Choroid plexus epithelial cell (primary cell): ENCODE measurements around the gene UNC5CL.

Experiments used
- DNase-seq: peaks from one replicate; pipeline ENCODE4 v3.0.0-alpha.2; 2010; ENCODE audit warnings: low read depth
- H3K4me3 ChIP-seq: 2 replicates; pipeline ENCODE4 v1.5.1; 2011; ENCODE audit warnings: low read depth, mild to moderate bottlenecking, control low read depth, low read length, moderate library complexity
- TF ChIP-seq, protein P1 (sequence below): conservative IDR thresholded peaks from 2 replicates; pipeline ENCODE4 v1.5.1; 2011; ENCODE audit warnings: low read depth, mild to moderate bottlenecking, control low read depth, inconsistent platforms, low read length, moderate library complexity

The UNC5CL gene, protein sequence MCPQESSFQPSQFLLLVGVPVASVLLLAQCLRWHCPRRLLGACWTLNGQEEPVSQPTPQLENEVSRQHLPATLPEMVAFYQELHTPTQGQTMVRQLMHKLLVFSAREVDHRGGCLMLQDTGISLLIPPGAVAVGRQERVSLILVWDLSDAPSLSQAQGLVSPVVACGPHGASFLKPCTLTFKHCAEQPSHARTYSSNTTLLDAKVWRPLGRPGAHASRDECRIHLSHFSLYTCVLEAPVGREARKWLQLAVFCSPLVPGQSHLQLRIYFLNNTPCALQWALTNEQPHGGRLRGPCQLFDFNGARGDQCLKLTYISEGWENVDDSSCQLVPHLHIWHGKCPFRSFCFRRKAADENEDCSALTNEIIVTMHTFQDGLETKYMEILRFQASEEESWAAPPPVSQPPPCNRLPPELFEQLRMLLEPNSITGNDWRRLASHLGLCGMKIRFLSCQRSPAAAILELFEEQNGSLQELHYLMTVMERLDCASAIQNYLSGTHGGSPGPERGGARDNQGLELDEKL

DNA sequence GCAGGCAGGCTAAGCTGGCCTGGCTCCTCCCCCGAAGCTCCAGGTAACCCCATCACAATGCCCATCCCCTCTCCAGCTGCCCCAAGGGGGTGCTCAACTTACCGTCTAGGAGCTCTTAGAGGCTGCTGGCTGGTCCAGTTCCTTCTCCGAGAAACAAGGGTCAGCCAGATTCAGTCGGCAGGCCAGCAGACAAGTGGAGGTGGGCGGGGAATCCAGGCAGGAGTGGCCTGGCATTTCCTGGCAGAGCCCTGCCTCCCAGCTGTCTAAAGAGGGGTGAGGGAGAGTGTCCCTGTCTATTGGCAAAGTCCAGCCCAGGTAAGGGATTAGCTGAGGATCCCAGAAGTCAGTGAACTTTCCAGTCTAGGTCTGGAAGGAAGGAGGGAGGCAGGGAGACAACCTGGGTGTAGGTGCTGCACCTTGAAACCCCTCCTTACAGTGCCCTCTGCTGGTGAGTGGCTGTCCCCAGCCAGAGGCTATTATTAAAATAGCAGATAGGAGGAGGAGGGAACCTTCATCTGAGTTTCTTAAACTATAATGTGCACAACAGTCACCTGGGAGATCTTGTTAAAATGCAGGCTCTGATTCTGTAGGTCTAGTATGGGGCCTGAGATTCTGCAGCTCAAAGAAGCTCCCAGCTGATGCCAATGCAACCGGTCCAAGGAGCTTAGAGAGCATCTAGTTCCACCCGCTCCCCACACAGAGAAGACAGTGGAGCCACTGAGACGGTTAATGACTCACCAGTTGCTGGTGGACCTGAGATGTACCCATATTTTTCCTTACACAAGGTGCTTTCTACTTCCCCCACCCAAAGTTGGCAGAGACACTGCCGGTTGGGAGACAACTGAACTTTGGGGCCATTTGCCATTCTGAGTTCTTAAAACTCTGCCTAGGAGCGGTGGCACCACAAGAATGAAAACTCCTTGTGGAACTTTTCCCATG lies at the start of gene UNC5CL:
UNC5CL (minus strand) TSS at position 162 of the 939 bp plus-strand sequence. CDS start 4,147 bp downstream, outside the sequence.
- peak; percentile 54 for DNase-seq
- TF ChIP-seq, protein P1, sequence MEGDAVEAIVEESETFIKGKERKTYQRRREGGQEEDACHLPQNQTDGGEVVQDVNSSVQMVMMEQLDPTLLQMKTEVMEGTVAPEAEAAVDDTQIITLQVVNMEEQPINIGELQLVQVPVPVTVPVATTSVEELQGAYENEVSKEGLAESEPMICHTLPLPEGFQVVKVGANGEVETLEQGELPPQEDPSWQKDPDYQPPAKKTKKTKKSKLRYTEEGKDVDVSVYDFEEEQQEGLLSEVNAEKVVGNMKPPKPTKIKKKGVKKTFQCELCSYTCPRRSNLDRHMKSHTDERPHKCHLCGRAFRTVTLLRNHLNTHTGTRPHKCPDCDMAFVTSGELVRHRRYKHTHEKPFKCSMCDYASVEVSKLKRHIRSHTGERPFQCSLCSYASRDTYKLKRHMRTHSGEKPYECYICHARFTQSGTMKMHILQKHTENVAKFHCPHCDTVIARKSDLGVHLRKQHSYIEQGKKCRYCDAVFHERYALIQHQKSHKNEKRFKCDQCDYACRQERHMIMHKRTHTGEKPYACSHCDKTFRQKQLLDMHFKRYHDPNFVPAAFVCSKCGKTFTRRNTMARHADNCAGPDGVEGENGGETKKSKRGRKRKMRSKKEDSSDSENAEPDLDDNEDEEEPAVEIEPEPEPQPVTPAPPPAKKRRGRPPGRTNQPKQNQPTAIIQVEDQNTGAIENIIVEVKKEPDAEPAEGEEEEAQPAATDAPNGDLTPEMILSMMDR, result peak; percentile 86
- no peak within 1 kb of the TSS for H3K4me3 ChIP-seq

DNA sequence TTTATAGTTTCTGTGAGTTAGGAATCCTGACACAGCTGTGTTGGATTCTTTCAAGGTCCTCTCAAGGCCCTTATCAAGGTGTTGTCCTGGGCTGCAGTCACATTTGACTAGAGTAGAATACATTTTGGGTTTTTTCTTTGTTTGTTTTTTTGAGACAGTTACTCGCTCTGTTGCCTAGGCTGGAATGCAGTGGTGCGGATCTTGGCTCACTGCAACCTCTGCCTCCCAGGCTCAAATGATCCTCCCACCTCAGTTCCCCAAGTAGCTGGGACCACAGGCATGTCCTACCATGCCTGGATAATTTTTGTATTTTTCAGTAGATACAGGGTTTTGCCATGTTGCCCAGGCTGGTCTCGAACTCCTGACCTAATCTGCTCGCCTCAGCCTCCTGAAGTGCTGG lies 49.4 kb upstream of the UNC5CL start:
- peak; percentile 36 for DNase-seq
- TF ChIP-seq, protein P1, result no peak
- H3K4me3 ChIP-seq, result no peak overlapping the region

DNA sequence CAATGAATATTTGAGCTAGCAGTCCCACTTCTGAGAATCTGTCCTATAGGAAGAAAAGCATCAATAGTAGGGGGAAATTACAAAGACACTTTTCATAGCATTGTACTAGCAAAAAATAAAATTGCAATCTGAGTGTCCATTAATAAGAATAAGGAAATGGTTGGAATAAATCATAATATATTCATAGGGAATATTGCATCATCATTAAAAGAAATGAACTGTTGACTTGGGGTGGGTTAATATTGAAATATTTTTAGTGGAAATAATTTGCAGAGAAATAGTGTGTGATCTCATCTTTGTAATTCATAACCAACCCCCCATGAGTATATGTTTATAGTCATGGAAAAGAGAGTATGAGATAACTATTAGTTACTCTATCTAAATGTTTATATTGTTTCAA lies 46.2 kb upstream of the UNC5CL start:
- TF ChIP-seq, protein P1, result no peak

DNA sequence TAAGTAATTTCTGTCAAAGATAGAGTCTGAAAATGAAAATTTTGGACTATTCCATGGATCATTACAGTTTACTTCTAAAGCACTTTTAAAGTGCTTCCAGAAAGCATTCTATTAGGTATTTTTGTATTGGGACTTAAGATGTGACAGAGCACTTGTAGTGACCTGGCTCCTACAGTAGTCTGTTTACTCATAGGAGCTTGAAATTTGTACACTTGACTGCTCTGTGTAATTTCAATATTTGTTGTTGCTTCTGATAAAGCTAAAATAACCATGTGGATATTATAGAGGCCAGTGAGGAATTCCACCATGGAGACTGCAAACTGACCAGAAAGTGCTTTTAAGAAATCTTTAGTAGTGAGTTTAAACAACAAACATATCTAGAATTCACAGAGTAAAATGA lies 44.1 kb upstream of the UNC5CL start:
- no peak overlapping the region for H3K4me3 ChIP-seq
- no peak for DNase-seq
- TF ChIP-seq, protein P1, result no peak

More for the DNA sequence above, 46.2 kb upstream of the UNC5CL start:
- DNase-seq, result no peak
- no peak overlapping the region for H3K4me3 ChIP-seq

DNA sequence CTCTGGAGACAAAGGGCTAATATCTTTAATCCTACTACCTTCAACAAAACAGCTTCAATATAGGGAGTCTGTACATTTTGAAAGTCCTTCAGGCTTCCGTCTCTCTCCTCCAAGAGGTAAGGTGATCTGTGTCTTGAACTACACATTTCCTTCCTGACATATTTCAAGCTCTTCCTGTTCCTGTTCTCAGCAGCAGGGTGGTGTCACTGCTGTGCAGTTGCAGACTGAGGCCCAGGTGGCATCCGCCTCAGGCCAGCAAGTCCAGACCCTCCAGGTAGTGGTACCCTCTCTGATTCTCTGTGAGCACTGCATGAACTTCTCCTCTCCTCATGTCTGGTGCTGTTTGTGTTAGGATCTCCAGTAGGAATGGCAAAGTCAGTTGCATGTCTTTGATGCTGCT lies 41.6 kb upstream of the UNC5CL start:
- TF ChIP-seq, protein P1, result no peak
- no peak overlapping the region for H3K4me3 ChIP-seq

DNA sequence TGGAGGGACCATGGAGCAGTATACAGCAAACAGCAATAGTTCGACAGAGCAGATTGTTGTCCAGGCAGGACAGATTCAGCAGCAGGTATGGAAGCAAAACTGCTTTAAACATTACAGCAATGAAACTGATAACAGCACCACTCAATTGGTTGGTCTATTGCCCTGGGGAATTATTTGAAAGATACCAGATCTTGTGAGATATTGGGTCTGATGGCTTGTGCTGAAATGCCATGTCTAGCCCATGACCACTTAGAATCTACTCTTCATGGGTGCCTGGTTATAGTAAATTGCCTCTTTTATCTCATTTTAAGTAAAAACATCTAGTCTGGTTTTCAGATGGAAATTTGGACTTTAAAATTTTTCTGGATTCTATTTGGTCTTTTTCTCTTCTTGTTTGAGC lies 40.1 kb upstream of the UNC5CL start:
- TF ChIP-seq, protein P1, result no peak
- no peak overlapping the region for H3K4me3 ChIP-seq
- DNase-seq, result no peak

More for the DNA sequence above, 41.6 kb upstream of the UNC5CL start:
- no peak for DNase-seq
